Hepatocyte (in vitro differentiated cells): Measurements from ENCODE around the gene IL17RD.

ENCODE experiments used
- CTCF ChIP-seq: fragments of 200-600 bp; sonication (generic); IDR thresholded peaks from 2 replicates; pipeline ENCODE4 v1.5.1; 2016; ENCODE audit warnings: antibody characterized with exemption, mild to moderate bottlenecking; ENCODE audit not compliant: poor library complexity
- EZH2 ChIP-seq: fragments of 200-600 bp; sonication (generic); IDR thresholded peaks from 2 replicates; pipeline ENCODE4 v1.6.1; 2016; ENCODE audit warnings: antibody characterized with exemption, mild to moderate bottlenecking, borderline replicate concordance

- TF ChIP-seq CTCF (peak; percentile 84), EZH2 (no peak)
These were observed 65.0 kb downstream of the IL17RD start for GRCh38 chr3:57100046-57100695.
